ENCODE measurements around the gene FOXD2.

Gene FOXD2

DNA sequence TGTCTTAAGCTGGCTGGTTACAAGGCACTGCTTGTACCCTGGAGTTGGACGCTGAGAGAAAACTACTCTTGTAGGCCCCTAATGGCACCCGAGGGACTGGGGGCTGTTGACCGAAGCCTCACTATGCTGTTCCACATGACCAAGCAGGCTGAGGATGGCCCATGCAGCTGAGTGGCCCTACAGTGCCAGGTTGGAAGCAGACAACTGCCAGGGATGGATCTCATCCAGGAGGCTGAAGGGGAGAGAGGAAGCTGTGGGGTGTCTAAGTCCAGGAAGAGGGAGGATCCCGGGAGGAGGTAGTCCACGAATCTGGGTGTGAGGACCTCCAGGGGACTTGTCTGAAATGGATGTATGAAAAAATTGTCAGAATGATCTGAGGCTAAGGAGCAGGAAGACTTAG is 45.8 kb downstream of the FOXD2 start:
- TF ChIP-seq GATA2 (IDR thresholded peaks at IDR 0.05; ENCODE audit: low read depth, low read length) (no peak), GATA3 (IDR thresholded peaks at IDR 0.05; ENCODE audit: low read depth, low read length) (no peak)

DNA sequence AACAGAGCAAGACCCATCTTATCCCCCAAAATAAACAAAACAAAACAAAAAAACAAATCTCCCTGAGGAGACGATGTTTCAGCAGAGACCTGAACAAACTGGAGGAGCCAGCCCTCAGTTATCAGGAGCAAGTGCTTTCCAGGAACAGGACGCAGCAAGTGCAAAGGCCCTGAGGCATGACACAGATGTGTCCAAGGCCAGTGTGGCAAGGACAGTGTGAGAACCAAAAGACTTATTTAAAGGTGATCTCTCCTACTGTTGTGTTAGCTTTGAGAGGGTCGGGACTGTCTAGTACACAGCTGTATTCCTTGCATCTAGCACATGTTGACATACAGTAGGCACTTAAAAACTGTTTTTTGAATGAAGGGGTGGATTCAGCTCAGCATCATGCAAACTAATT is 48.0 kb downstream of the FOXD2 start:
- TF ChIP-seq GATA2 (IDR thresholded peaks at IDR 0.05; ENCODE audit: low read depth, low read length) (no peak), GATA3 (IDR thresholded peaks at IDR 0.05; ENCODE audit: low read depth, low read length) (no peak)

- TF ChIP-seq GATA2 (IDR thresholded peaks at IDR 0.05; ENCODE audit: low read depth, low read length) (no peak), GATA3 (IDR thresholded peaks at IDR 0.05; ENCODE audit: low read depth, low read length) (no peak)
Observed at GRCh38 chr1:47487332-47487731, 49.5 kb downstream of the FOXD2 start.

DNA sequence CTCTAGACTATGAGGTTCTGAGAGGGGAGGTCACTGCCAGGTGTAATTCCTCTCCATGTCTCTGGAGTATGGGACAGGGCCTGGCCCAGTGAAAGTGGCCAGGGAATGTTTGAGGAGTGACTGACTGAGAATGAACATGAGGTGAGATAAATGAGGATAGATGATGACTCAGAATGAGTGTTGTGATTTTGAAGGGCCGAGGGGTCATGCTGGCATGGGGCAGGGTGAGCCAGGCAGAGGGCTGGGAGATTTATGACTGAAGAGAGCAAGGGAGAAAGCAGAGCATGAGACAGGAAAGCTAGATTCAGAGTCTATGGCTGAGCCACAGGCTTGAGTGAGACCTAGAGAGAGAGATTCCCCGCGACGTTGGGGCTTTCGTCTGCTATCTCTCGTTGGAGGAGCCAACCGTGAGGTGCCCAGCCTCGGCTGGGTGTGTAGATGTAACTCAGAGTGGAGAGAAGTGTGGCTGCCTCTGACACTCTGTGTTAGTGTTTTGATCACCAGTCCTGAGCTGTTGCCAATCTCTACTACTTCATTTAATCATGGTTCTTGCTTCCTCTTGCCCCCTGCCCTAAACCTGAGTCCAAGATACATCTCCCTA is 50.1 kb downstream of the FOXD2 start:
- TF ChIP-seq GATA2 (IDR thresholded peaks at IDR 0.05; ENCODE audit: low read depth, low read length) (no peak), GATA3 (IDR thresholded peaks at IDR 0.05; ENCODE audit: low read depth, low read length) (no peak)
